HepG2 (cell line): ENCODE measurements around the gene CORO1C. TPM values are rescaled to one million over a fixed set of nuclear protein-coding genes. Genes with fewer than 3 reads are reported as not detected.

Experiments used
- ATAC-seq: fragments of 200-7000 bp; cut with Tn5 transposase; 3 replicates; pipeline ENCODE4 v1.9.1; 2020; ENCODE audit warnings: mild to moderate bottlenecking, moderate library complexity
- BruUV-seq: library from RNA; stranded (reverse); fragments of 400-500 nt; replicated peaks from 2 replicates; lab custom pipeline; 2021; lab: Mats Ljungman, UMichigan
- CTCF ChIA-PET: fragments of 300-600 bp; formaldehyde crosslinking; extraction: SDS; loops from one replicate; lab custom pipeline; 2021; ENCODE audit warnings: low total read pairs, inconsistent platforms, low intra/inter-chr PET ratio; lab: Yijun Ruan, JAX
- POLR2A ChIA-PET: fragments of 350-600 bp; sonication (Branson Sonifier 250); formaldehyde crosslinking; loops from one replicate; lab custom pipeline; 2020; ENCODE audit warnings: antibody characterized with exemption, inconsistent platforms; lab: Yijun Ruan, JAX
- DNase-seq: peaks from one replicate; pipeline ENCODE4 v3.0.0-alpha.2; 2015; ENCODE audit warnings: low spot score
- FAIRE-seq: peaks from 3 replicates; lab custom pipeline; 2011; peaks lifted over from hg19 to GRCh38; lab: Jason Lieb, UNC
- H2AFZ ChIP-seq: one replicate; pipeline ENCODE4 v1.6.1; 2011; ENCODE audit warnings: low read length, inconsistent platforms
- H3K27ac ChIP-seq: fragments of 300-600 bp; 3 replicates; pipeline ENCODE4 v1.8.0; 2011; ENCODE audit warnings: mixed run types, mild to moderate bottlenecking, mixed read lengths, low read length, inconsistent platforms; ENCODE audit not compliant: insufficient read depth; ENCODE audit errors: extremely low read length
- H3K27me3 ChIP-seq, 2 experiments: fragments of 200-600 bp in 1 of 2; 2 replicates in 1 of 2; 3 replicates in 1 of 2; pipeline versions ENCODE4 v1.6.0 to v1.8.0; 2011; ENCODE audit warnings: low read length in 2 of 2, mild to moderate bottlenecking in 2 of 2, moderate library complexity in 2 of 2, inconsistent platforms in 1 of 2; ENCODE audit not compliant: insufficient read depth in 2 of 2, control insufficient read depth in 1 of 2
- H3K36me3 ChIP-seq, 2 experiments: fragments of 200-600 bp in 1 of 2; replicated peaks in 1 of 2; 2 replicates in 1 of 2; 3 replicates in 1 of 2; pipeline versions ENCODE4 v1.5.1 to v1.8.0; 2011; ENCODE audit warnings: low read length in 2 of 2, inconsistent platforms in 1 of 2; ENCODE audit not compliant: insufficient read depth in 2 of 2, control insufficient read depth in 1 of 2
- H3K4me1 ChIP-seq: 2 replicates; pipeline ENCODE4 v1.5.1; 2012; ENCODE audit warnings: low read length, inconsistent platforms; ENCODE audit not compliant: insufficient read depth
- H3K4me2 ChIP-seq: 2 replicates; pipeline ENCODE4 v1.6.0; 2011; ENCODE audit warnings: low read depth, low read length, inconsistent platforms
- H3K4me3 ChIP-seq, 3 experiments: fragments of 200-600 bp in 1 of 3; sonication (generic), shearing (Covaris generic) in 1 of 3; replicated peaks in 1 of 3; 2 replicates each; pipeline ENCODE4 v1.5.1; 2011 to 2016; ENCODE audit warnings: low read length in 3 of 3, inconsistent platforms in 2 of 3, low read depth in 2 of 3, mild to moderate bottlenecking in 2 of 3, control low read depth in 1 of 3, mixed read lengths in 1 of 3; ENCODE audit not compliant: insufficient read depth in 1 of 3
- H3K79me2 ChIP-seq: one replicate; pipeline ENCODE4 v1.6.1; 2011; ENCODE audit warnings: low read length, inconsistent platforms; ENCODE audit not compliant: insufficient read depth
- H3K9ac ChIP-seq: 2 replicates; pipeline ENCODE4 v1.6.0; 2011; ENCODE audit warnings: mild to moderate bottlenecking, low read depth, low read length, inconsistent platforms; ENCODE audit not compliant: insufficient read depth
- H3K9me3 ChIP-seq: 2 replicates; pipeline ENCODE4 v1.5.1; 2012; ENCODE audit warnings: mild to moderate bottlenecking, low read length
- H4K20me1 ChIP-seq: 2 replicates; pipeline ENCODE4 v1.6.0; 2011; ENCODE audit warnings: inconsistent platforms, mild to moderate bottlenecking, low read length, moderate library complexity; ENCODE audit not compliant: insufficient read depth
- CBX1 ChIP-seq: IDR thresholded peaks from one replicate; pipeline ENCODE4 v1.6.1; 2016; ENCODE audit warnings: antibody characterized with exemption, low read depth
- GABPA ChIP-seq, 2 experiments: IDR thresholded peaks; 2 replicates each; pipeline ENCODE4 v1.6.1; 2011 to 2016; ENCODE audit warnings: low read depth in 2 of 2, low read length in 1 of 2, missing biosample characterization in 1 of 2, missing genetic modification characterization in 1 of 2
- SKI ChIP-seq: fragments of 450-650 bp; IDR thresholded peaks from one replicate; pipeline ENCODE4 v1.6.1; 2018; ENCODE audit warnings: mild to moderate bottlenecking; ENCODE audit not compliant: partially characterized antibody
- STAG1 ChIP-seq: sonication (generic); formaldehyde crosslinking; IDR thresholded peaks from 2 replicates; pipeline ENCODE4 v1.4.0; 2020; ENCODE audit warnings: missing genetic modification reagents
- TBP ChIP-seq: sonication (generic); formaldehyde crosslinking; IDR thresholded peaks from 2 replicates; pipeline ENCODE4 v1.5.0; 2020; ENCODE audit warnings: missing genetic modification reagents
- U2AF1 ChIP-seq: fragments of 200-400 bp; formaldehyde crosslinking; optimal IDR thresholded peaks from 2 replicates; pipeline ENCODE3; 2017; ENCODE audit warnings: mild to moderate bottlenecking, low read depth, low read length
- ZBTB42 ChIP-seq: sonication (generic); formaldehyde crosslinking; IDR thresholded peaks from 2 replicates; pipeline ENCODE4 v1.5.0; 2020; ENCODE audit warnings: mild to moderate bottlenecking, missing genetic modification reagents
- ZNF629 ChIP-seq: sonication (generic); formaldehyde crosslinking; conservative IDR thresholded peaks from 2 replicates; pipeline ENCODE4 v1.5.0; 2020; ENCODE audit warnings: missing genetic modification reagents
- ZNF770 ChIP-seq: sonication (generic); formaldehyde crosslinking; IDR thresholded peaks from 2 replicates; pipeline ENCODE4 v1.5.0; 2020; ENCODE audit warnings: mild to moderate bottlenecking, missing genetic modification reagents
- WGBS: methylation state at CpG from one replicate; pipeline ENCODE4 v1.1.6; 2017; ENCODE audit warnings: low lambda C conversion rate; 5-methylcytosine and 5-hydroxymethylcytosine counted together
- in situ Hi-C: cut with HindIII; loops from 2 replicates; pipeline ENCODE4 v1.10.0; 2017; ENCODE audit warnings: low pct_unique_long_range_greater_than_20kb; ENCODE audit not compliant: extremely low pct_ligation_motif_present
- intact Hi-C: fragments of 100-400 bp; cut with micrococcal nuclease; formaldehyde crosslinking; loops from one replicate; pipeline ENCODE4 v1.10.0; 2022; ENCODE audit not compliant: unreplicated experiment
- polyA plus RNA-seq, 8 experiments: library from polyadenylated mRNA; depleted of rRNA in 3 of 8; stranded (reverse) in 7 of 8; unstranded in 1 of 8; fragments of >200 nt; fragmentation: Illumina TruSeq in 4 of 8; extraction: Trizol in 4 of 8; gene quantifications; 2 replicates each; pipeline versions ENCODE4 v1.2.1 to v1.2.3, GENCODE V29; 2011 to 2016; ENCODE audit warnings: low read depth in 4 of 8, missing spikeins in 1 of 8, mixed read lengths in 1 of 8; ENCODE audit not compliant: insufficient read depth in 1 of 8
- total RNA-seq, 5 experiments: library from RNA; depleted of rRNA; stranded (reverse); fragments of >200 nt; fragmentation: Illumina TruSeq; extraction: Trizol; gene quantifications; 2 replicates each; pipeline ENCODE4 v1.2.3, GENCODE V29; 2016; ENCODE audit warnings: low read depth in 1 of 5

CORO1C gene
- total and polyA plus RNA-seq, 2 of the 13 experiments (the other 11 are each of a cell fraction or from before 2014, with no cell fraction given), result 73.7 to 131 TPM

- no peak for FAIRE-seq
- Histone ChIP-seq H3K4me3 (peak overlapping the region in 1 of 3 experiments; percentile 53; a peak in 2 of 6 replicates), H3K4me1 (peaks cover 48% of the 10 kb centered on the region), H3K27ac (no peak overlapping the region), H3K9ac (no peak overlapping the region), H4K20me1 (no peaks in the 10 kb centered on the region), H2AFZ (no peak overlapping the region), H3K9me3 (no peaks in the 10 kb centered on the region), H3K27me3 (no peaks in the 10 kb centered on the region), H3K79me2 (no peaks in the 10 kb centered on the region), H3K36me3 (no peaks in the 10 kb centered on the region), H3K4me2 (peak overlapping the region; percentile 71)
- TF ChIP-seq ZNF629 (CRISPR knock-in tag) (peak; percentile 68), ZNF770 (CRISPR knock-in tag) (peak; percentile 51; the same call in 1 of the 2 replicates), U2AF1 (no peak)
- ChIA-PET CTCF (no interaction called here), POLR2A (no interaction called here)
- no TSS peak for BruUV-seq
- 53% methylated on average over 7 of the region's 7 CpGs for WGBS
- ATAC-seq, result no peak
- intact Hi-C loops, result no loop called here
- no peak for DNase-seq
- in situ Hi-C loops, result no loop called here
These were observed 33.4 kb upstream of the CORO1C start for GRCh38 chr12:108764540-108765288.

- no TSS peak for BruUV-seq
- CTCF ChIA-PET, result no interaction called here
- TF ChIP-seq TBP (CRISPR knock-in tag) (no peak), CBX1 (no peak), SKI (no peak), GABPA (IDR thresholded peaks at IDR 0.05; ENCODE audit: low read depth, low read length) (no peak), GABPA (CRISPR knock-in tag; IDR thresholded peaks at IDR 0.05; ENCODE audit: low read depth) (no peak), ZBTB42 (CRISPR knock-in tag) (no peak), U2AF1 (no peak), STAG1 (CRISPR knock-in tag) (no peak)
- TF ChIP-seq, all 625 proteins: peak for 0
- H3K27ac ChIP-seq, result no peak overlapping the region
- in situ Hi-C loops, result no loop called here
- H3K4me2 ChIP-seq, result no peak overlapping the region
- WGBS, result 80% methylated on average over 11 of the region's 11 CpGs
- H3K27me3 ChIP-seq, result no peaks in the 10 kb centered on the region
- ATAC-seq (no peak), DNase-seq (no peak), FAIRE-seq (no peak)
- POLR2A ChIA-PET, result no interaction called here
- no peaks in the 10 kb centered on the region for H4K20me1 ChIP-seq
- H2AFZ ChIP-seq, result no peak overlapping the region
- no peak overlapping the region for H3K4me3 ChIP-seq
- H3K4me1 ChIP-seq, result peaks cover 25% of the 10 kb centered on the region
- H3K79me2 ChIP-seq, result no peaks in the 10 kb centered on the region
- H3K9ac ChIP-seq, result no peak overlapping the region
- intact Hi-C loops, result no loop called here
- no peaks in the 10 kb centered on the region for H3K9me3 ChIP-seq
- H3K36me3 ChIP-seq, result no peaks in the 10 kb centered on the region
These were observed 29.9 kb upstream of the CORO1C start for GRCh38 chr12:108761226-108761625.
